HepG2 (cell line): ENCODE results near the gene RNF208. TPM values are rescaled to one million over a fixed set of nuclear protein-coding genes. Genes with fewer than 3 reads are reported as not detected.

Experiments used
- CBX5 ChIP-seq: sonication (generic); formaldehyde crosslinking; IDR thresholded peaks from 2 replicates; pipeline ENCODE4 v1.4.0; 2020; ENCODE audit warnings: missing genetic modification reagents, borderline replicate concordance
- ETV5 ChIP-seq: IDR thresholded peaks from 2 replicates; pipeline ENCODE4 v1.6.1; 2018; ENCODE audit warnings: missing biosample characterization, missing genetic modification reagents, inconsistent platforms, borderline replicate concordance
- FOXP1 ChIP-seq, 2 experiments: fragments of 450-650 bp in 1 of 2; IDR thresholded peaks; 2 replicates each; pipeline ENCODE4 v1.6.1; 2017 to 2018; ENCODE audit warnings: antibody characterized with exemption in 1 of 2
- HOXA5 ChIP-seq: sonication (generic); formaldehyde crosslinking; IDR thresholded peaks from 2 replicates; pipeline ENCODE4 v1.4.0; 2020; ENCODE audit warnings: missing genetic modification reagents
- KDM5A ChIP-seq: fragments of 200-600 bp; sonication (generic); IDR thresholded peaks from 2 replicates; pipeline ENCODE4 v1.7.0; 2018; ENCODE audit warnings: antibody characterized with exemption, mild to moderate bottlenecking, low read length, borderline replicate concordance
- KDM6A ChIP-seq: IDR thresholded peaks from 2 replicates; pipeline ENCODE4 v1.6.1; 2016; ENCODE audit warnings: low read depth
- NFKB2 ChIP-seq: sonication (generic); formaldehyde crosslinking; IDR thresholded peaks from 2 replicates; pipeline ENCODE4 v1.4.0; 2020; ENCODE audit warnings: missing genetic modification reagents, borderline replicate concordance
- NR2F1 ChIP-seq, 2 experiments: fragments of 450-650 bp in 1 of 2; formaldehyde crosslinking in 1 of 2; IDR thresholded peaks; 2 replicates each; pipeline versions ENCODE4 v1.5.0 to v1.6.1; 2016 to 2020; ENCODE audit warnings: mild to moderate bottlenecking in 1 of 2, missing compliant biosample characterization in 1 of 2, missing genetic modification reagents in 1 of 2, moderate library complexity in 1 of 2
- RNF2 ChIP-seq: fragments of 450-650 bp; conservative IDR thresholded peaks from 2 replicates; pipeline ENCODE4 v1.6.1; 2016; ENCODE audit warnings: low read depth
- RXRA ChIP-seq: sonication (generic); formaldehyde crosslinking; IDR thresholded peaks from 2 replicates; pipeline ENCODE4 v1.5.1; 2020; ENCODE audit warnings: missing genetic modification reagents
- SAFB2 ChIP-seq: sonication (generic); formaldehyde crosslinking; IDR thresholded peaks from 2 replicates; pipeline ENCODE4 v1.5.1; 2020; ENCODE audit warnings: missing genetic modification reagents, low read depth, mild to moderate bottlenecking, borderline replicate concordance
- SIN3B ChIP-seq: fragments of 150-350 bp; IDR thresholded peaks from 2 replicates; pipeline ENCODE4 v1.6.1; 2014; ENCODE audit warnings: low read length
- TARDBP ChIP-seq: sonication (generic); formaldehyde crosslinking; IDR thresholded peaks from 2 replicates; pipeline ENCODE4 v1.8.0; 2022; ENCODE audit warnings: mild to moderate bottlenecking, missing genetic modification reagents
- TBX3 ChIP-seq: fragments of 450-650 bp; IDR thresholded peaks from 2 replicates; pipeline ENCODE4 v1.6.1; 2017; ENCODE audit warnings: antibody characterized with exemption, mild to moderate bottlenecking, inconsistent platforms, borderline replicate concordance
- TCF12 ChIP-seq, 2 experiments: fragments of 450-650 bp in 1 of 2; sonication (generic) in 1 of 2; formaldehyde crosslinking in 1 of 2; IDR thresholded peaks; 2 replicates each; pipeline versions ENCODE4 v1.6.1 to v1.8.0; 2017 to 2022; ENCODE audit warnings: antibody characterized with exemption in 1 of 2, mild to moderate bottlenecking in 1 of 2, missing genetic modification reagents in 1 of 2, moderate library complexity in 1 of 2
- WIZ ChIP-seq: sonication (generic); formaldehyde crosslinking; IDR thresholded peaks from 2 replicates; pipeline ENCODE4 v1.5.1; 2020; ENCODE audit warnings: mild to moderate bottlenecking, missing genetic modification reagents
- YEATS2 ChIP-seq: sonication (generic); formaldehyde crosslinking; IDR thresholded peaks from 2 replicates; pipeline ENCODE4 v1.4.0; 2020; ENCODE audit warnings: missing genetic modification reagents, borderline replicate concordance
- ZBTB3 ChIP-seq: sonication (generic); formaldehyde crosslinking; IDR thresholded peaks from 2 replicates; pipeline ENCODE4 v1.4.0; 2020; ENCODE audit warnings: low read depth, mild to moderate bottlenecking, moderate library complexity, missing genetic modification reagents, borderline replicate concordance
- ZKSCAN5 ChIP-seq: sonication (generic); formaldehyde crosslinking; IDR thresholded peaks from 2 replicates; pipeline ENCODE4 v1.5.1; 2020; ENCODE audit warnings: mild to moderate bottlenecking, missing genetic modification reagents
- ZNF331 ChIP-seq: sonication (generic); formaldehyde crosslinking; IDR thresholded peaks from 2 replicates; pipeline ENCODE4 v1.4.0; 2020; ENCODE audit warnings: missing genetic modification reagents
- ZNF564 ChIP-seq: sonication (generic); formaldehyde crosslinking; IDR thresholded peaks from 2 replicates; pipeline ENCODE4 v1.8.1; 2023; ENCODE audit warnings: mild to moderate bottlenecking, missing genetic modification reagents
- ZNF569 ChIP-seq: sonication (generic); formaldehyde crosslinking; IDR thresholded peaks from 2 replicates; pipeline ENCODE4 v1.5.0; 2020; ENCODE audit warnings: mild to moderate bottlenecking, missing genetic modification reagents, moderate library complexity, borderline replicate concordance
- ZNF616 ChIP-seq: sonication (generic); formaldehyde crosslinking; IDR thresholded peaks from 2 replicates; pipeline ENCODE4 v1.5.0; 2020; ENCODE audit warnings: low read depth, mild to moderate bottlenecking, missing genetic modification reagents
- ZSCAN5A ChIP-seq: sonication (generic); formaldehyde crosslinking; IDR thresholded peaks from 2 replicates; pipeline ENCODE4 v1.8.0; 2022; ENCODE audit warnings: mild to moderate bottlenecking, missing genetic modification reagents, borderline replicate concordance
- polyA plus RNA-seq, 8 experiments: library from polyadenylated mRNA; depleted of rRNA in 3 of 8; stranded (reverse) in 7 of 8; unstranded in 1 of 8; fragments of >200 nt; fragmentation: Illumina TruSeq in 4 of 8; extraction: Trizol in 4 of 8; gene quantifications; 2 replicates each; pipeline versions ENCODE4 v1.2.1 to v1.2.3, GENCODE V29; 2011 to 2016; ENCODE audit warnings: low read depth in 4 of 8, missing spikeins in 1 of 8, mixed read lengths in 1 of 8; ENCODE audit not compliant: insufficient read depth in 1 of 8
- total RNA-seq, 5 experiments: library from RNA; depleted of rRNA; stranded (reverse); fragments of >200 nt; fragmentation: Illumina TruSeq; extraction: Trizol; gene quantifications; 2 replicates each; pipeline ENCODE4 v1.2.3, GENCODE V29; 2016; ENCODE audit warnings: low read depth in 1 of 5
- TF ChIP-seq, protein P1 (sequence below): IDR thresholded peaks from 2 replicates; pipeline ENCODE4 v1.6.1; 2018; ENCODE audit warnings: missing genetic modification reagents

Gene RNF208
- total and polyA plus RNA-seq, 2 of the 13 experiments (the other 11 are each of a cell fraction or from before 2014, with no cell fraction given) = 1.6 to 2.1 TPM

- TF ChIP-seq TARDBP (CRISPR knock-in tag) = peak; percentile 90
- no peak for TF ChIP-seq TCF12 (IDR thresholded peaks at IDR 0.05)
- TF ChIP-seq TCF12 (CRISPR knock-in tag; IDR thresholded peaks at IDR 0.05) = no peak
- TF ChIP-seq ZSCAN5A (CRISPR knock-in tag) = no peak
- TF ChIP-seq NR2F1 (CRISPR knock-in tag; IDR thresholded peaks at IDR 0.05) = peak; percentile 74 to 88
- no peak for TF ChIP-seq FOXP1 (IDR thresholded peaks at IDR 0.05)
- TF ChIP-seq FOXP1 (CRISPR knock-in tag; IDR thresholded peaks at IDR 0.05) = 0 out of 2 replicates have a peak, but pooled peaks have one; percentile 38
- TF ChIP-seq ZNF569 (CRISPR knock-in tag) = no peak
- peak; percentile 61; the same call in 1 of the 2 replicates for TF ChIP-seq KDM6A (CRISPR knock-in tag)
- 0 out of 2 replicates have a peak, but pooled peaks have one; percentile 28 for TF ChIP-seq CBX5
- peak; percentile 89; the same call in 1 of the 2 replicates for TF ChIP-seq WIZ
- 0 out of 2 replicates have a peak, but pooled peaks have one; percentile 68 for TF ChIP-seq SAFB2 (CRISPR knock-in tag)
- TF ChIP-seq NFKB2 (CRISPR knock-in tag) = peak; percentile 77; the same call in 1 of the 2 replicates
- TF ChIP-seq ZNF331 (CRISPR knock-in tag) = peak; percentile 92
- peak; percentile 82; the same call in 1 of the 2 replicates for TF ChIP-seq HOXA5 (CRISPR knock-in tag)
- TF ChIP-seq ZKSCAN5 = no peak
- peak; percentile 79; the same call in 1 of the 2 replicates for TF ChIP-seq YEATS2 (CRISPR knock-in tag)
- TF ChIP-seq ZNF564 (CRISPR knock-in tag) = 0 out of 2 replicates have a peak, but pooled peaks have one; percentile 84
- no peak for TF ChIP-seq ZBTB3 (CRISPR knock-in tag)
- TF ChIP-seq ZNF616 = no peak
- TF ChIP-seq RXRA (CRISPR knock-in tag) = peak; percentile 97
- TF ChIP-seq, protein P1, sequence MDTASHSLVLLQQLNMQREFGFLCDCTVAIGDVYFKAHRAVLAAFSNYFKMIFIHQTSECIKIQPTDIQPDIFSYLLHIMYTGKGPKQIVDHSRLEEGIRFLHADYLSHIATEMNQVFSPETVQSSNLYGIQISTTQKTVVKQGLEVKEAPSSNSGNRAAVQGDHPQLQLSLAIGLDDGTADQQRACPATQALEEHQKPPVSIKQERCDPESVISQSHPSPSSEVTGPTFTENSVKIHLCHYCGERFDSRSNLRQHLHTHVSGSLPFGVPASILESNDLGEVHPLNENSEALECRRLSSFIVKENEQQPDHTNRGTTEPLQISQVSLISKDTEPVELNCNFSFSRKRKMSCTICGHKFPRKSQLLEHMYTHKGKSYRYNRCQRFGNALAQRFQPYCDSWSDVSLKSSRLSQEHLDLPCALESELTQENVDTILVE (CRISPR knock-in tag) = peak; percentile 97
- 0 out of 2 replicates have a peak, but pooled peaks have one; percentile 39 for TF ChIP-seq SIN3B
- peak; percentile 91 for TF ChIP-seq ETV5 (CRISPR knock-in tag)
- peak; percentile 51; the same call in 1 of the 2 replicates for TF ChIP-seq KDM5A
- no peak for TF ChIP-seq RNF2
- TF ChIP-seq TBX3 = no peak
These were observed 21.5 kb downstream of the RNF208 start, which contains the start of gene TPRN (continued) for GRCh38 chr9:137200311-137201204.
